Measurements from ENCODE around the gene NEU3.
A peak's percentile ranks its signal among the peaks of the same experiment; 100 is the strongest.
"Not testable (repeated sequence)": the region's sequence is repeated elsewhere in the genome, so short reads cannot be mapped to it uniquely, and the experiment has no call there.

NEU3 gene

GRCh38 chr11:74984730-74985129 lies 4.0 kb upstream of the NEU3 start:
- no peak for DNase-seq

GRCh38 chr11:74989260-74989638 lies 516 bp downstream of the NEU3 start:
- DNase-seq, result no peak

- DNase-seq, result not testable (repeated sequence)
Observed at GRCh38 chr11:74990150-74990549, 1.4 kb downstream of the NEU3 start.

- DNase-seq, result no peak
Observed at GRCh38 chr11:74990941-74991340, 2.2 kb downstream of the NEU3 start.

GRCh38 chr11:74992852-74993251 lies 4.1 kb downstream of the NEU3 start:
- no peak for DNase-seq

GRCh38 chr11:75000975-75001354 lies 12.2 kb downstream of the NEU3 start:
- DNase-seq, result no peak

GRCh38 chr11:75001686-75002085 lies 13.0 kb downstream of the NEU3 start:
- DNase-seq, result no peak

- no peak for DNase-seq
Observed at GRCh38 chr11:75002516-75002915, 13.8 kb downstream of the NEU3 start.

- no peak for DNase-seq
Observed at GRCh38 chr11:75004215-75004614, 15.5 kb downstream of the NEU3 start.

GRCh38 chr11:75011357-75011756 lies 22.6 kb downstream of the NEU3 start:
- DNase-seq, result no peak

- no peak for DNase-seq
Observed at GRCh38 chr11:75011872-75012271, 23.1 kb downstream of the NEU3 start.

GRCh38 chr11:75013051-75013450 lies 24.3 kb downstream of the NEU3 start:
- DNase-seq, result no peak

- no peak for DNase-seq
Observed at GRCh38 chr11:75014129-75014528, 25.4 kb downstream of the NEU3 start.

GRCh38 chr11:75019200-75019599 lies 30.5 kb downstream of the NEU3 start:
- DNase-seq, result not testable (repeated sequence)

GRCh38 chr11:75020328-75020727 lies 31.6 kb downstream of the NEU3 start:
- not testable (repeated sequence) for DNase-seq

- DNase-seq, result no peak
Observed at GRCh38 chr11:75022296-75022695, 33.6 kb downstream of the NEU3 start.

GRCh38 chr11:75022759-75023396 lies 34.1 kb downstream of the NEU3 start:
- peak; percentile 67 for DNase-seq

GRCh38 chr11:75023446-75024067 lies 34.8 kb downstream of the NEU3 start:
- DNase-seq, result no peak

GRCh38 chr11:75024068-75024449 lies 35.3 kb downstream of the NEU3 start:
- DNase-seq, result no peak

- DNase-seq, result no peak
Observed at GRCh38 chr11:75024764-75025211, 36.1 kb downstream of the NEU3 start.

GRCh38 chr11:75025561-75025960 lies 36.8 kb downstream of the NEU3 start:
- DNase-seq, result no peak

- no peak for DNase-seq
Observed at GRCh38 chr11:75028321-75028720, 39.6 kb downstream of the NEU3 start.

GRCh38 chr11:75028724-75029123 lies 40.0 kb downstream of the NEU3 start:
- DNase-seq, result peak; percentile 28

- DNase-seq, result no peak
Observed at GRCh38 chr11:75029836-75030631, 41.3 kb downstream of the NEU3 start.
